OCI-LY7 (cell line): ENCODE data around the gene PAXIP1.

Experiments
- EZH2phosphoT487 ChIP-seq: fragments of 200-600 bp; sonication (generic); IDR thresholded peaks from 2 replicates; pipeline ENCODE4 v1.6.1; 2018; ENCODE audit warnings: low read depth, borderline replicate concordance, mild to moderate bottlenecking, mixed run types, antibody characterized with exemption, low read length, moderate library complexity, mixed read lengths
- TF ChIP-seq, protein P1 (sequence below): fragments of 200-600 bp; sonication (generic); conservative IDR thresholded peaks from 2 replicates; pipeline ENCODE4 v1.5.1; 2014; ENCODE audit warnings: mild to moderate bottlenecking, antibody characterized with exemption, low read length, moderate library complexity, mixed read lengths

DNA sequence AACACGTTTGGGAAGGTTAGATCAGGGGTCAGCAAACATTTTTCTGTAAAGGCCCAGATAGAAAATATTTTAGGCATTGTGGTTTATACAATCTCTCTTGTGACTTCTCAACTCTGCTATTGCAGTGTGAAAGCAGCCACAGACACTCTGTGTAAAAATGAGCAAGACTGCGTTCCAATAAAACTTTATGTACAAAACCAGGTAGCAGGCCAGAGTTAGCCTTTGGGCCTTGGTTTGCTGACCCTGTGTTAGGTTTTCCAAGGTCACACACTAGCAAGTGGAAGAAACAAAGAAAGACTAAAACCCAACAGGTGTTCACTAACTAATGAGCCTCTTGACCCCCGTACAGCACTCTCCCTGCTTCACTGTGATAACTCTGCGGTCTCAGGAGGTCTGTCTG, 14.9 kb upstream of the PAXIP1 start:
- TF ChIP-seq, protein P1, sequence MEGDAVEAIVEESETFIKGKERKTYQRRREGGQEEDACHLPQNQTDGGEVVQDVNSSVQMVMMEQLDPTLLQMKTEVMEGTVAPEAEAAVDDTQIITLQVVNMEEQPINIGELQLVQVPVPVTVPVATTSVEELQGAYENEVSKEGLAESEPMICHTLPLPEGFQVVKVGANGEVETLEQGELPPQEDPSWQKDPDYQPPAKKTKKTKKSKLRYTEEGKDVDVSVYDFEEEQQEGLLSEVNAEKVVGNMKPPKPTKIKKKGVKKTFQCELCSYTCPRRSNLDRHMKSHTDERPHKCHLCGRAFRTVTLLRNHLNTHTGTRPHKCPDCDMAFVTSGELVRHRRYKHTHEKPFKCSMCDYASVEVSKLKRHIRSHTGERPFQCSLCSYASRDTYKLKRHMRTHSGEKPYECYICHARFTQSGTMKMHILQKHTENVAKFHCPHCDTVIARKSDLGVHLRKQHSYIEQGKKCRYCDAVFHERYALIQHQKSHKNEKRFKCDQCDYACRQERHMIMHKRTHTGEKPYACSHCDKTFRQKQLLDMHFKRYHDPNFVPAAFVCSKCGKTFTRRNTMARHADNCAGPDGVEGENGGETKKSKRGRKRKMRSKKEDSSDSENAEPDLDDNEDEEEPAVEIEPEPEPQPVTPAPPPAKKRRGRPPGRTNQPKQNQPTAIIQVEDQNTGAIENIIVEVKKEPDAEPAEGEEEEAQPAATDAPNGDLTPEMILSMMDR: no peak
- TF ChIP-seq EZH2phosphoT487: no peak
